Measurements from ENCODE around the gene CDHR2.
"Not testable (repeated sequence)": the region's sequence is repeated elsewhere in the genome, so short reads cannot be mapped to it uniquely, and the experiment has no call there.

CDHR2 gene

DNA sequence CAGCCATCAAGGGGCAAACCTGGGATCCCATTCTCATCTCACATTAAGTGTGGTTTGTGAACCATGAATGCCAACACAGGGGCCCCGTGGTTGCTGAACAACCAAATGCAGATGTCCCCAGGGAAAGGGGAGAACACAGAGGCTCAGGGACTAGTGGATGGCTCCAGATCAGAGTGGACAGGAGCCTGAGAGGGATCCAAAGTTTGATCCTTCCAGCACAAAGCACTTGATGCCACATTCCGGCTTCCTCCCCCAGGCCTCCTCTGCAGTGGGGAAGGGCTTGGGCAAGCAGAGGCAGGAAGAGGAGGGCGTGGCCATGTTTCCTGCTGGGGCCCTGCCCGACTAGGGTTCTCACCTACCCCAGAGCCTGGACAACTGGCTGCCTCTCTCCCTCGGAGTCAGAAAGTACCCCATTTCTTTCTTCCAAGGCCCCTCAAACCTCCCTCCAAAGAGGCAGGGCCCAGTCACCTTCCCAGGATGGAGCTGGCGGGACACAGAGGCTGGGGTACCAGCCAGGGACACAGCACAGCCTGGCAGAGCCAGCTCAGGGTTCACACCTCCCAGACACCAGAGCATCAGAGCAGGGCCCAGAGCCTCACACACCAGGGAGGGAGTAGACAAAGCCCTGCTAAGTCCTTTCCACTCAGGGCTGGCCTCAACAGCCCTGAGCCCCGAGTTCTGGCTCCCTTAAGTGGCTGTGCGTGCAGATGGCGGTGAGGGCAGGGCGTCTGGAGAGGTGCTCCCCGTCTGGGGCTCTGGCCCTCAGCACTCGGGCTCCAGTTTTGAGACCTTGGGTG lies 7.6 kb upstream of the CDHR2 start:
- no peak for ATAC-seq (replicated peaks)
- H3K27ac Mint-ChIP-seq, result peak overlapping the region; percentile 90
- DNase-seq, result no peak
- no peaks in the 10 kb centered on the region for H3K36me3 Mint-ChIP-seq
- H3K9me3 Mint-ChIP-seq, result no peaks in the 10 kb centered on the region
- H3K27me3 Mint-ChIP-seq, result no peaks in the 10 kb centered on the region
- peaks cover 33 to 41% of the 10 kb centered on the region in 2 donors for H3K4me1 Mint-ChIP-seq
- H3K4me3 Mint-ChIP-seq, result peak overlapping the region; percentile 92 to 94

GRCh38 chr5:176542135-176542595 lies 7.0 kb upstream of the CDHR2 start:
- no peaks in the 10 kb centered on the region for H3K9me3 Mint-ChIP-seq
- DNase-seq (no peak), ATAC-seq (replicated peaks) (no peak)
- H3K36me3 Mint-ChIP-seq, result no peaks in the 10 kb centered on the region
- H3K27ac Mint-ChIP-seq, result peak overlapping the region; percentile 90
- no peaks in the 10 kb centered on the region for H3K27me3 Mint-ChIP-seq
- H3K4me3 Mint-ChIP-seq, result peak overlapping the region; percentile 92 to 94
- H3K4me1 Mint-ChIP-seq, result peaks cover 33 to 41% of the 10 kb centered on the region in 2 donors

- Mint-ChIP-seq H3K9me3 (no peaks in the 10 kb centered on the region), H3K4me1 (peaks cover 33 to 40% of the 10 kb centered on the region in 2 donors), H3K27ac (peak overlapping the region; percentile 92), H3K4me3 (peak overlapping the region; percentile 92 to 95), H3K36me3 (no peaks in the 10 kb centered on the region), H3K27me3 (no peaks in the 10 kb centered on the region)
- peak; percentile 63 to 70 for ATAC-seq (replicated peaks)
- DNase-seq, result no peak
These were observed 6.3 kb upstream of the CDHR2 start for GRCh38 chr5:176542596-176543427.

DNA sequence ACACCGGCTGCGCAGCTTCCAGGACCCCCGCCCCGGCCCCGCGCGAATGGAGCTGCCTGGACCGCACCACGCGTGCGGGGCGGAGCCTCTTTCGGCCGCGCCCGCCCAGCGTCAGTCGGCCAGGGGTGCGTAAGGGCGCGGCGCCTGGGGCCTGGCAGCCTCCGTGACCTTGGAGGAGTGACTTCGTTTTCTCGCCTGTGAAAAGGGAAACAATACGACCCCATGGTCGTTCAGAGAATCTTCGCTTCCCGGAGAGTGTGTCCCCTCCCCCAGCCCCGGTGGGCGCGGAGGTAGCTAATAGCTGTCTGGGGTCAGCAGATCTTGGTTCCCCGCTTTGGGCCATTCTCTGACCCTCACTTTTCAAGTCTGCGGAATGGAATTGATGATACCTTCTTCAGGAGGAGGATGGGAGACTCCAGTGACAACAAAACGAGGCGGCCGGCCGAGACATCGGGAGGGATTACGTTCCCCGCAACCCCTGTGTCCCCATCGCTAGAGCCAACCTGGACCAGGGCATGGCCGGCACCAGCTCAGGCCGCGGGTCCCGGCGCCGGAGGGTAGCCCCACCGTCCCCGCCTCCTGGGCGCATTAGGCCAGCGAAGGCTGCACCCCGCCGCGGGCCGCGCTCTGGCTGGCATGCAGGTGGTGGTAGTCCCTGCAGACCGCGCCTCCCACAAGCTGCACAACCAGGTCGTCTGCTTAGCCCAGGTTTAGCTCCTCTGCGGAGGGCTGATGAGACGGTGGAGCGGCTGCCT lies 5.5 kb upstream of the CDHR2 start:
- Mint-ChIP-seq H3K4me1 (peaks cover 33% of the 10 kb centered on the region in 2 donors), H3K36me3 (no peaks in the 10 kb centered on the region), H3K27ac (peak overlapping the region; percentile 92), H3K27me3 (no peaks in the 10 kb centered on the region), H3K9me3 (no peaks in the 10 kb centered on the region), H3K4me3 (peak overlapping the region; percentile 88 to 95)
- peak; percentile 65 for DNase-seq
- ATAC-seq (replicated peaks), result peak; percentile 86 to 90

- Mint-ChIP-seq H3K4me3 (no peak overlapping the region), H3K27me3 (no peaks in the 10 kb centered on the region), H3K9me3 (no peaks in the 10 kb centered on the region), H3K4me1 (peaks cover 29 to 41% of the 10 kb centered on the region in 2 donors), H3K27ac (no peak overlapping the region), H3K36me3 (no peaks in the 10 kb centered on the region)
- ATAC-seq (replicated peaks), result no peak
- no peak for DNase-seq
These were observed 3.8 kb upstream of the CDHR2 start for GRCh38 chr5:176545388-176545736.

GRCh38 chr5:176545737-176546509 lies 3.2 kb upstream of the CDHR2 start:
- peaks cover 30 to 42% of the 10 kb centered on the region in 2 donors for H3K4me1 Mint-ChIP-seq

DNA sequence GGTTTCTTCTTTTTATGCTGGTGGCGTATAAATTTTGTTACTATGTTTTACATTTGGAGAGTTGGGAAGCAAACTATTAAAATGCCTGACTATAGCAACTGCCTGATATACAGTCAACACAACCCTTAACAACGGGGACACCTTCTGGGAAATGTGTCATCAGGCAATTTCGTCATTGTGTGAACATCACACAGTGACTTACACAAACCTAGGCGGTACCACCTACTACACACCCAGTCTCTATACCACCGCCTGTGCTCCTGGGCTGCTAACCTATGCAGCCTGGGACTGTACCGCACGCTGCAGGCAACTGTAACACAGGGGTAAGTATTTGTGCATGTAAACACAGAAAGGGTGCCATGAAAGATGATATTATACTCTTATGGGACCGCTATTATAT lies 1.3 kb upstream of the CDHR2 start:
- Mint-ChIP-seq H3K27me3 (no peaks in the 10 kb centered on the region), H3K27ac (no peak overlapping the region), H3K4me3 (no peak overlapping the region), H3K4me1 (peaks cover 15 to 26% of the 10 kb centered on the region in 2 donors), H3K36me3 (no peaks in the 10 kb centered on the region), H3K9me3 (no peaks in the 10 kb centered on the region)
- no peak for ATAC-seq (replicated peaks)
- no peak for DNase-seq

More at GRCh38 chr5:176545737-176546509, 3.2 kb upstream of the CDHR2 start:
- Mint-ChIP-seq H3K27me3 (no peaks in the 10 kb centered on the region), H3K36me3 (no peaks in the 10 kb centered on the region), H3K9me3 (no peaks in the 10 kb centered on the region), H3K4me3 (no peak overlapping the region), H3K27ac (peak overlapping the region; percentile 42)
- ATAC-seq (replicated peaks), result no peak
- no peak for DNase-seq

GRCh38 chr5:176549871-176550270 lies 729 bp downstream of the CDHR2 start:
- H3K9me3 Mint-ChIP-seq, result no peaks in the 10 kb centered on the region
- peaks cover 4 to 6% of the 10 kb centered on the region in 2 donors for H3K27me3 Mint-ChIP-seq
- H3K27ac Mint-ChIP-seq, result no peak overlapping the region
- no peak for ATAC-seq (replicated peaks)
- no peak for DNase-seq
- H3K36me3 Mint-ChIP-seq, result no peaks in the 10 kb centered on the region
- H3K4me1 Mint-ChIP-seq, result peaks cover 19 to 25% of the 10 kb centered on the region in 2 donors
- H3K4me3 Mint-ChIP-seq, result no peak overlapping the region

DNA sequence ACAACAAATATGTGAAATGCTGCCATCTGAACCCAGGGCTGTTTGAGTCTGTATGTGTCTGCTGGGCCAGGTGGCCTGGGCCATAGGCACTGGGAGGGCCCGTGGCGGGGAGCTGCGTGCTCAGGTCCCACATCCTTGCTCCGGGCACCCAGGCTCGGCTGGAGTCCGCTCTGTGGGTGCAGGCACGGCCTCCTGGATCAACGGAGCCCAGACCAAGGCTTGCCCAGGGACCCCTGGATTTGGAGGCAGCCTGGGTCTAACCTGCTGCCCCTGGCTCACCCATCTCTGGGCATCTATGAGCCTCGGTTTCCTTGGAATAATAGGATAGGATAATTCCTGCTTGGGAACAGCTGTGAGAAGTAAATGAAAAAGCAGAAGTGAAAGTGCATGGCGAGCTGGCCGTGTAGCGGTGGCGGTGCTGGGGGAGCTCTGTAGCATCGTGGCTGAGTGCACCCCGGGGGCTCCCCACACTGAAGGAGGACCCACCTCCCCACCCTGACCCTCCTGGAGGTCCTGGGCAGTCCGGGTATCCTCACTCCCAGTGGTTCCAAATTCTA lies 1.2 kb downstream of the CDHR2 start:
- no peaks in the 10 kb centered on the region for H3K36me3 Mint-ChIP-seq

GRCh38 chr5:176550937-176551336 lies 1.8 kb downstream of the CDHR2 start:
- not testable (repeated sequence) for DNase-seq; H3K27ac Mint-ChIP-seq; H3K36me3 Mint-ChIP-seq; H3K4me3 Mint-ChIP-seq; ATAC-seq (replicated peaks); H3K9me3 Mint-ChIP-seq; H3K27me3 Mint-ChIP-seq
- H3K4me1 Mint-ChIP-seq, result peaks cover 19 to 23% of the 10 kb centered on the region in 2 donors

More for the DNA sequence above, 1.2 kb downstream of the CDHR2 start:
- H3K4me3 Mint-ChIP-seq, result peak overlapping the region in 1 of 2 donors; percentile 41
- peaks cover 19 to 23% of the 10 kb centered on the region in 2 donors for H3K4me1 Mint-ChIP-seq
- peak overlapping the region; percentile 20 for H3K27ac Mint-ChIP-seq
- DNase-seq, result no peak
- peak; percentile 63 to 76 for ATAC-seq (replicated peaks)
- peaks cover 4 to 6% of the 10 kb centered on the region in 2 donors for H3K27me3 Mint-ChIP-seq
- no peaks in the 10 kb centered on the region for H3K9me3 Mint-ChIP-seq

GRCh38 chr5:176552332-176552869 lies 3.3 kb downstream of the CDHR2 start:
- Mint-ChIP-seq H3K27ac (no peak overlapping the region), H3K9me3 (no peaks in the 10 kb centered on the region), H3K4me3 (no peak overlapping the region), H3K27me3 (peaks cover 4 to 6% of the 10 kb centered on the region in 2 donors), H3K4me1 (peaks cover 19 to 23% of the 10 kb centered on the region in 2 donors), H3K36me3 (no peaks in the 10 kb centered on the region)
- ATAC-seq (replicated peaks) (no peak), DNase-seq (no peak)

DNA sequence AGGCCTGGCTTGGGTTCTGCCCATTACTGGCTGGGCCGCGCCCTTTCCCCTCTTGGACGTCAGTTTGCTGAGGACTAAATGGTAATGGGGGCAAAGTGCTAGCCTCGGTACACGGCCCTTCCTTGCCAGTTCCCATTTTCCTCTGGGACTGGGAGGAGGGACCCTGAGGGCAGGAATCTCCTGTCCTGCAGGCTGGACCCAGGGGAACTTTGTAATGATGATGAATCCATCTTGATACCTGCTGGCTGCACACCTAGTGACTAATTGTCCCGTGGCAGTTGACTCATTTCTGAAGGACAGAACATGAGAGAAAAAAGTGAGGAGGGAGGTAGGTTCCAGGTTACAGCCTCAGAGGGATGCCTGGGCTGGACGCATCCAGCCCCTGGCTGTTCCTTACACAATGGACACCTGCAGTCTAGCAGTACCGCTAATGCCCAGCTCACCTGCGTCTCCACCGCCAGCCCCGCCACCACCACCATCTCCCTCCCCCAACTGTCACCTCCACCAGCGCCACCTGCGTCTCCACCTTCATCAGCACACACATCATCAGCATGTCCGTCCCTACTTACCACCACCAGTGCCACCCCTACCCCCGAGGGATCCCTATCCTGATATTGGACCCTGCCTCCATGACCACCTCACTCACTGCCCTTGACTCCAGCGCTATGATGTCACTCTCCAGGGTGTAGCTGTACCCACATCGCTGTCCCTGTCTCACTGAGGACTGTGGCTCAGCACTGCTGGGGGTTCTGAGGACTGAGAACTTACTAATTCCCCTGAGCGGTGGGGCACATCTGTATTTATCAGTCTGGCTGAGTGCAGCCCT lies 4.3 kb downstream of the CDHR2 start:
- H3K27ac Mint-ChIP-seq, result no peak overlapping the region
- no peaks in the 10 kb centered on the region for H3K9me3 Mint-ChIP-seq
- DNase-seq, result no peak
- H3K4me1 Mint-ChIP-seq, result peaks cover 19 to 23% of the 10 kb centered on the region in 2 donors
- peaks cover 4 to 6% of the 10 kb centered on the region in 2 donors for H3K27me3 Mint-ChIP-seq
- H3K4me3 Mint-ChIP-seq, result no peak overlapping the region
- peak in 1 of 2 donors; percentile 23 for ATAC-seq (replicated peaks)
- no peaks in the 10 kb centered on the region for H3K36me3 Mint-ChIP-seq
